ENCODE measurements around the gene AADAC. TPM values are rescaled to one million over a fixed set of nuclear protein-coding genes. Genes with fewer than 3 reads are reported as not detected.
"Not testable (repeated sequence)": the region's sequence is repeated elsewhere in the genome, so short reads cannot be mapped to it uniquely, and the experiment has no call there.

AADAC gene
- total RNA-seq, 1 donor from 2014 or later = not detected

DNA sequence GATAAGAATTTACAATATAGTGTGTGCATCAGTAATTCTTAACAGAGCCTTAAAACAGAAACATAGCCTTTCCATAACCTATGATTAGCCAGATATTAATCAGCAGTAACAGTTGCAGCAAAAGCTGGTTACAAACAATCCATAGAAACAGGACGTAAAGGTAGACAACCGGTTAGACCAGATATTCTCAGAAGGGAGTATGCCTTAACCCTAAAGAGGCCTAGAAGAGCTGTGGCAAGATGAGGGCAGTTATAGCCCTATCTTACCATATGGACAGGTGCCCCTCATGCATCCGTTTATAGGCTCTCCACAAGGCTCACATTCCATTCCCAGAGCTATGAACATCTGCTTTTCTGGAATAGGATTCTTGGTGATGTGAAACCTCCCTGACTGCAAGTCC, 5.0 kb upstream of the AADAC start:
- intact Hi-C loops (cut with micrococcal nuclease); H3K36me3 Mint-ChIP-seq (ENCODE audit: low read depth); H3K4me3 Mint-ChIP-seq (ENCODE audit: low read depth); H3K4me1 Mint-ChIP-seq (ENCODE audit: low read depth); H3K9me3 Mint-ChIP-seq; H3K27me3 Mint-ChIP-seq (ENCODE audit: low read depth); DNase-seq (ENCODE audit: low spot score); H3K27ac Mint-ChIP-seq: not testable (repeated sequence)

DNA sequence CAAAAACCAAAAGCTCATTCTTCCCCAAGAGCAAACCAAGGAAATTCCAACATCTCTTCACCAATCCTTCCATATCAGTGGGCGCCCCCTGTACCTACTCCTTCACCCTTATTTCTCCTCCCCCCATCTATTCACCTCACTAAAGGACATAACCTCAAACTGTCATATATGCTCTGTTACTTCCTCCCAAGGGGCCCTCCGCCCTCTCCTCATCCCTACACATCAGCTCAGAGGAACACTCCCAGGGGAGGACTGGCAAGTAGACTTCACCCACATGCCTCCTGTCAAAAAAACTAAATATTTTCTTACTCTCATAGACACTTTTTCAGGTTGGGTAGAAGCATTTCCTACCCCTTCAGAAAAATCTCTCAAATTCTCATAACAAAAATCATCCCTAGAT, 2.4 kb upstream of the AADAC start:
- no peaks in the 10 kb centered on the region for H3K4me1 Mint-ChIP-seq (ENCODE audit: low read depth)
- intact Hi-C loops (cut with micrococcal nuclease) = no loop called here
- H3K36me3 Mint-ChIP-seq (ENCODE audit: low read depth) = no peaks in the 10 kb centered on the region
- no peak overlapping the region for H3K27ac Mint-ChIP-seq
- H3K27me3 Mint-ChIP-seq (ENCODE audit: low read depth) = peaks cover 8% of the 10 kb centered on the region
- H3K4me3 Mint-ChIP-seq (ENCODE audit: low read depth) = no peak overlapping the region
- no peak for DNase-seq (ENCODE audit: low spot score)
- peaks cover 6% of the 10 kb centered on the region for H3K9me3 Mint-ChIP-seq

DNA sequence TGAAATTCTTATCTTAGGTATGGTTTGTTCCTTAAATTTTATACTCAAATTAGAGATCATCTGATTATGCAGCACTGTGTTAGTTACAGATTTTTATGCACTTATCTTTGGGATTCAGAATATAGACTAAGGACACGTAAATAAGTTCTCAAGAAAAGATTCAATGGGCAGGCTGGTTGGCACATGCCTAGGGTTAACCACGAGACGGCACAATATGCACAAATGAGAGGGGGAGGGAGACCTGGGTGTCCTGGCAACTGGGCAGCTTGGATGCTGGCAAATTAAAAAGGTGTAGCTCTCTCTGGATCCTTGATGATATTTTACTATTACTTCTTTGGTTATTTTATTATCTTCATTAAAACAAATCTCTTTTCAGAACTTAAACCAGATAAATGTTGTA, 672 bp downstream of the AADAC start:
- Mint-ChIP-seq H3K9me3 (no peaks in the 10 kb centered on the region), H3K4me1 (ENCODE audit: low read depth) (no peaks in the 10 kb centered on the region), H3K27ac (no peak overlapping the region), H3K4me3 (ENCODE audit: low read depth) (no peak overlapping the region), H3K36me3 (ENCODE audit: low read depth) (no peaks in the 10 kb centered on the region), H3K27me3 (ENCODE audit: low read depth) (peaks cover 16% of the 10 kb centered on the region)
- intact Hi-C loops (cut with micrococcal nuclease) = no loop called here
- no peak for DNase-seq (ENCODE audit: low spot score)

DNA sequence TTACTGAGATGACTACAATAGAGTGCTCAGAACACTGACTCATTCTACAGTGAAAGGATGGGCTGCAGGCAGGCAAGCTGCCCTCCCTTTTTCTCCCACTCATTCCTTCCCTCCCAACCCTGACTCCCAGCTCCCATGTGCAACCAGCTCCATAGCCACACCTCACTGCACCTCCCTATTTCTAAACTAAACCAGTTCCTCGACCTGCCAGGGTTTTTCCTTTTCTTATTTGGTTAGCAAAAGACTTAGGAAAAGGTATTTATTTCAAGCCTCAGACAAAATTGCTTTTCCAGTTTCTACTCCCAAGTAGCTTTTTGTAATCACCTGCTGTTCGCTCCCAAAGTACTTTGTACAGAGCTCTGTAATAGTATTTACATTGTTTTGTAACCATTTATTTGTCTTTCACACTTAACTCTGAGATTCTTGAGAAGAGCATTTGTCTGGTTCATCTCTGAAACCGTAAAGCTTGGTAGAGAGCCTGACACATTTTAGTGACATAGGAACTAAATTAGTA, 2.2 kb downstream of the AADAC start:
- Mint-ChIP-seq H3K36me3 (ENCODE audit: low read depth) (no peaks in the 10 kb centered on the region), H3K9me3 (no peaks in the 10 kb centered on the region), H3K4me1 (ENCODE audit: low read depth) (no peaks in the 10 kb centered on the region), H3K27me3 (ENCODE audit: low read depth) (peaks cover 16% of the 10 kb centered on the region), H3K4me3 (ENCODE audit: low read depth) (no peak overlapping the region), H3K27ac (no peak overlapping the region)
- no peak for DNase-seq (ENCODE audit: low spot score)
- intact Hi-C loops (cut with micrococcal nuclease) = no loop called here

DNA sequence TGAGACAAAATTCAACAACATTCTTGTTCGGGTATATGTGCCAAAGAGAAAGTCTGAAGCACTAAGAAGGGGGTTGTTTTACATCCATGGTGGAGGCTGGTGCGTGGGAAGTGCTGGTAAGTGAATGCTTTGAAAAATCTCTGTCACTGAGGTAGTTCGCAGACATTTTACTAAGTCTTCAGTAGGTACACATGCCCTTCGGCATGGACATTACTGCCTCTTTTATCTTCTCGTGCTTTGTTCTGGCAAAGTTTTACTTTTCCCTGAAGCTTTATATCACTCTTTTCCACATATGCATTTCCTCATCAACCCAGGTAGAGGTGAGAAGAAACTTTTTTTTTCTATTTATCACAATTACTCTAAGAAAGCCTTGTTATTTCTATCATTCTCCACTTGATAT, 3.6 kb downstream of the AADAC start:
- intact Hi-C loops (cut with micrococcal nuclease) = no loop called here
- no peak for DNase-seq (ENCODE audit: low spot score)
- no peak overlapping the region for H3K27ac Mint-ChIP-seq
- H3K9me3 Mint-ChIP-seq = no peaks in the 10 kb centered on the region
- no peaks in the 10 kb centered on the region for H3K36me3 Mint-ChIP-seq (ENCODE audit: low read depth)
- H3K4me1 Mint-ChIP-seq (ENCODE audit: low read depth) = no peaks in the 10 kb centered on the region
- H3K27me3 Mint-ChIP-seq (ENCODE audit: low read depth) = peaks cover 16% of the 10 kb centered on the region
- H3K4me3 Mint-ChIP-seq (ENCODE audit: low read depth) = no peak overlapping the region

DNA sequence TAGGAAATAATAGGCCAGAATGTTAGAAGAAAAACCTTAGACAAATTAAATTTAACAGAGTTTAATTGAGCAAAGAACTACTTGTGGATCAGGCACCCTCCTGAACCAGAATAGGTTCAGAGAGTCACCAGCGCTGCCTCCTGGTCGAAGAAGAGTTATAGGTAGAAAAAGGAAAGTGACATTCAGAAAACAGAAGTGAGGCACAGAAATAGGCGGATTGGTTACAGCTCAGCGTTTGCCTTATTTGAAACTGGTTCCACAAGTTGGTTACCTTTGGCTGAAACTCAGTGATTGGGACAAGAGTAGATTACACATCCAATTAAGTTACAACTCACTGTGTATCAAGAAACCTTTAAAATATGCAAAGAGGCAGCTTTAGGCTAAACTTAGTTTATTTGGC, 4.4 kb downstream of the AADAC start:
- DNase-seq (ENCODE audit: low spot score) = no peak
- Mint-ChIP-seq H3K9me3 (no peaks in the 10 kb centered on the region), H3K27ac (no peak overlapping the region), H3K4me1 (ENCODE audit: low read depth) (no peaks in the 10 kb centered on the region), H3K27me3 (ENCODE audit: low read depth) (peaks cover 16% of the 10 kb centered on the region), H3K4me3 (ENCODE audit: low read depth) (no peak overlapping the region), H3K36me3 (ENCODE audit: low read depth) (no peaks in the 10 kb centered on the region)
- intact Hi-C loops (cut with micrococcal nuclease) = no loop called here

DNA sequence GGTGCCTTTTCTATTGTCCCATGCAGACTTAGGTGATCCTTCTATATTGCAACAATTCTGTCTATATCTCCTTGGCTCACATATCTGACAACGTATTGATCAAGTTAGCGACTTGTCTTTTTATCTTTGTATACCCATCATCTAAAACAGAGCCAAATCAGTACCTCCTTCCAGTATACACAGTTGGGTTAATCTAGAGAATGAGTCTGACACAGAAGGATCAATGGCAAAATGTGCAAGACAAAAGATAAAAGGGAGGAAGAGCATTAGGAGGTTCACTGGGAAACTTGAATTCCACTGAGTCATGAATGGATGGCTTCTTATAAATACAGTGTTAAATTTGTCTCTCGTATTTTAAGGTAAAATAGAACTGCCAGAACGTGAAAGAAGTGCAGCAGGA, 6.0 kb downstream of the AADAC start:
- Mint-ChIP-seq H3K27me3 (ENCODE audit: low read depth) (peaks cover 22% of the 10 kb centered on the region), H3K27ac (no peak overlapping the region), H3K4me3 (ENCODE audit: low read depth) (no peak overlapping the region), H3K9me3 (no peaks in the 10 kb centered on the region), H3K36me3 (ENCODE audit: low read depth) (no peaks in the 10 kb centered on the region), H3K4me1 (ENCODE audit: low read depth) (no peaks in the 10 kb centered on the region)
- intact Hi-C loops (cut with micrococcal nuclease) = no loop called here
- DNase-seq (ENCODE audit: low spot score) = no peak

DNA sequence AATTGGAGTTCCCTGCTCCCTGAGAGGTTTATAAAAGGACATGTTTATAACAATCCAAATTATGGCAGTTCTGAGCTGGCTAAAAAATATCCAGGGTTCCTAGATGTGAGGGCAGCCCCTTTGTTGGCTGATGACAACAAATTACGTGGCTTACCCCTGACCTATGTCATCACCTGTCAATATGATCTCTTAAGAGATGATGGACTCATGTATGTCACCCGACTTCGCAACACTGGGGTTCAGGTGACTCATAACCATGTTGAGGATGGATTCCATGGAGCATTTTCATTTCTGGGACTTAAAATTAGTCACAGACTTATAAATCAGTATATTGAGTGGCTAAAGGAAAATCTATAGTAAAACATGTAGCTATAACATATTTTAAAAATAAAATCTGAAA, 13.9 kb downstream of the AADAC start:
- Mint-ChIP-seq H3K9me3 (no peaks in the 10 kb centered on the region), H3K36me3 (ENCODE audit: low read depth) (no peaks in the 10 kb centered on the region), H3K4me1 (ENCODE audit: low read depth) (no peaks in the 10 kb centered on the region), H3K27me3 (ENCODE audit: low read depth) (peaks cover 36% of the 10 kb centered on the region), H3K27ac (no peak overlapping the region), H3K4me3 (ENCODE audit: low read depth) (no peak overlapping the region)
- DNase-seq (ENCODE audit: low spot score) = no peak
- intact Hi-C loops (cut with micrococcal nuclease) = no loop called here

DNA sequence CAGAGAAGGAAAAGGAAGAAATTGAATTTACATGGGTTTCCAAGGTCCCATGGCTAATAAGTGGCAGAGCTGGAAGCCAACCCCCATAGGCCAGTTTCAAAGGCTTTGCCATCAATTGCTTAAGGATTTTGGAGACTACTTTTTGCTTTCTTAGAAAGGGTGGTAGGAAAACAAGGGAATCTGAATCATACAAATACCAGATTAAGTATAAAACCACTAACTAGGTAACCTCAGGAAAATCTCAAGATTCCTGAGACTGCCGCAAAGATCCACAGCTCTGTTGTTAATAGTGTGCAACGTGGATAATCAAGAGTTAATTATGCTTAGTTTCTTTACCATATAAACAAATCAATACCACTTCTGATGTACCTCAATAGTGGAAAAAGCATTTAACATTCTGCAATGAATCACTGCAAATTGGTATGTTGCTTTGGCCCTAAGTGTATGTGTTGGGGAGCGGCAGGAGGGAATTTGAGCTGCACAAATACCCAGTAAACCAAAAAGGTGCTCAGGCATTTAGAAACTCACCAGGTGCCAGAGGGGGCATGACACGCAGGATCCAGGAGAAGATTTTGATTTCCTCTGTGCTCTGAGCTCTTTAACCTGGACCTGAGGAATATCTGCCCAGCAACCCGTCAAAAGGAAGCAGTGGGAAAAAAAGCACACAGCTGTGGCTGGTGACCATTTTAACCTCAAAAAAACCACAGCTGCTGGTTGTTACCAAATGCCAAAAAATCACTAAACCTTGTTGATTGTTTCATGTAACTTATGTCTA, 22.0 kb downstream of the AADAC start:
- H3K4me3 Mint-ChIP-seq (ENCODE audit: low read depth) = no peak overlapping the region
- H3K36me3 Mint-ChIP-seq (ENCODE audit: low read depth) = no peaks in the 10 kb centered on the region
- H3K27me3 Mint-ChIP-seq (ENCODE audit: low read depth) = peaks cover 48% of the 10 kb centered on the region
- peaks cover 2% of the 10 kb centered on the region for H3K4me1 Mint-ChIP-seq (ENCODE audit: low read depth)
- no peaks in the 10 kb centered on the region for H3K9me3 Mint-ChIP-seq
- intact Hi-C loops (cut with micrococcal nuclease) = loop anchor here (5.0 kb wide), 2 partner anchors 369 to 669 kb away; no protein-coding TSS in a partner anchor
- H3K27ac Mint-ChIP-seq = no peak overlapping the region
- DNase-seq (ENCODE audit: low spot score) = no peak

DNA sequence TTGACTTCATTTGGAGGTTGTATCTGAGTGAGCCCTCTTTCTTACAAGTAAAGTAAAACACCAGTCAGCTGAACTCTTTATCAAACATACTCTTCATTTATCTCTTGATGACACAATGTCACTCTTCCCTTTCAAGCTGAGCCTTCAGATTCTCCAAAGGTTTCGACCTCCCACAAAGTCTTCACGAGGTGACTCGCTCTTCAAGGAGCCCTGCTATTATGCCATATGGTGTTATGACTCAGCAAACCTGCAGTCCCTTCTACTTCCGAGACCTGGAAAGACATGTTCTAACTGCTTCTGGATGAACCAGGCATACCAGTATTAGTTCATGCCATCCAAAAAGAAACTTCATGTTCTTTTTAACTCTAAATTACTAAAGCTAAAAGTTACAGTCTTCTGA, 23.1 kb downstream of the AADAC start:
- peaks cover 2% of the 10 kb centered on the region for H3K4me1 Mint-ChIP-seq (ENCODE audit: low read depth)
- peaks cover 46% of the 10 kb centered on the region for H3K27me3 Mint-ChIP-seq (ENCODE audit: low read depth)
- no peak for DNase-seq (ENCODE audit: low spot score)
- intact Hi-C loops (cut with micrococcal nuclease) = loop anchor here (5.0 kb wide), 2 partner anchors 370 to 670 kb away; no protein-coding TSS in a partner anchor
- no peak overlapping the region for H3K27ac Mint-ChIP-seq
- H3K4me3 Mint-ChIP-seq (ENCODE audit: low read depth) = no peak overlapping the region
- no peaks in the 10 kb centered on the region for H3K9me3 Mint-ChIP-seq
- no peaks in the 10 kb centered on the region for H3K36me3 Mint-ChIP-seq (ENCODE audit: low read depth)

DNA sequence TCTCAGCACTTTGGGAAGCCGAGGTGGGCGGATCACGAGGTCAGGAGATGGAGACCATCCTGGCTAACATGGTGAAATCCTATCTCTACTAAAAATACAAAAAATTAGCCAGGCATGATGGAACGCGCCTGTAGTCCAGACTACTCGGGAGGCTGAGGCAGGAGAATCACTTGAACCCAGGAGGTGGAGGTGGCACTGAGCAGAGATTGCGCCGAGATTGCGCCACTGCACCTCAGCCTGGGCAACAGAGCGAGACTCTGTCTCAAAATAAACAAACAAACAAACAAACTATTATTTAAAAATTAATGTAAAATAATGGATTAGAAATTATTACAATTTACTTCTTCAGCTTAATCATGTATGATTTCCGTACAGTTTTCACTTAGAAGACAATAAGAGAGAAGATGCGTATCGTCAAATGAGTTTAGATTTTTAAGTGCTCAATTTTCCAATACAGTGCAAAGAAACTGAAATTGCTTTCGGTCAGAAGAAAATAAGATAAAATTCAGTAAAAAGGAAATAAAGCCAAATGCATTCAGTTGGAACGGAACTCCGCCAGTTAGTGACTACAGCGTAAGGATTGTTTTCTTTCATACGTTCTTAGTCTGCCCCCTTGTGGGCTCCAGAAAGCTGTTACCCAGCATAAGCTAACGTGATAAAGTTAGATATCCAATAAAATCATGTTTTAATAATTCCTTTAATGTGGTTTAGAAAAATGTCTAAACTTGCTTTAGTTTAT, 24.8 kb downstream of the AADAC start:
- no peak overlapping the region for H3K27ac Mint-ChIP-seq
- no peak for DNase-seq (ENCODE audit: low spot score)
- peaks cover 39% of the 10 kb centered on the region for H3K27me3 Mint-ChIP-seq (ENCODE audit: low read depth)
- intact Hi-C loops (cut with micrococcal nuclease) = loop anchor here (1.0 to 5.0 kb wide), 5 partner anchors 80 to 671 kb away; no protein-coding TSS in a partner anchor
- peaks cover 2% of the 10 kb centered on the region for H3K4me1 Mint-ChIP-seq (ENCODE audit: low read depth)
- H3K9me3 Mint-ChIP-seq = no peaks in the 10 kb centered on the region
- no peaks in the 10 kb centered on the region for H3K36me3 Mint-ChIP-seq (ENCODE audit: low read depth)
- no peak overlapping the region for H3K4me3 Mint-ChIP-seq (ENCODE audit: low read depth)

DNA sequence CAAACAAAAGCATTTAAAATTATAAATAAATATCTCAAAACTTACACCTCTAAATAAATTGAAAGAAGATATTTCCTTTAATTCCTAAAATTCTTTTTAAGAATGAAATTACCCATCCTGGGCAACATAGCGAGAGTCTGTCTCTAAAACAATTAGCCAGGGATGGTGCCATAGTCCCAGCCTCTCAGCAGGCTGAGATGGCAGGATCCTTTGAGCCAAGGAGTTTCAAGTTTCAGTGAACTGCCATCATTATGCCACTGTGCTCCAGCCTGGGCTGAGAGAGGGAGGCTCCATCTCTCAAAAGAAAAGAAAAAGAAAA, 25.4 kb downstream of the AADAC start:
- no peak for DNase-seq (ENCODE audit: low spot score)
- peaks cover 40% of the 10 kb centered on the region for H3K27me3 Mint-ChIP-seq (ENCODE audit: low read depth)
- H3K9me3 Mint-ChIP-seq = no peaks in the 10 kb centered on the region
- H3K4me3 Mint-ChIP-seq (ENCODE audit: low read depth) = no peak overlapping the region
- no peak overlapping the region for H3K27ac Mint-ChIP-seq
- intact Hi-C loops (cut with micrococcal nuclease) = loop anchor here (1.0 to 5.0 kb wide), 5 partner anchors 79 to 672 kb away; no protein-coding TSS in a partner anchor
- no peaks in the 10 kb centered on the region for H3K36me3 Mint-ChIP-seq (ENCODE audit: low read depth)
- H3K4me1 Mint-ChIP-seq (ENCODE audit: low read depth) = peaks cover 2% of the 10 kb centered on the region

DNA sequence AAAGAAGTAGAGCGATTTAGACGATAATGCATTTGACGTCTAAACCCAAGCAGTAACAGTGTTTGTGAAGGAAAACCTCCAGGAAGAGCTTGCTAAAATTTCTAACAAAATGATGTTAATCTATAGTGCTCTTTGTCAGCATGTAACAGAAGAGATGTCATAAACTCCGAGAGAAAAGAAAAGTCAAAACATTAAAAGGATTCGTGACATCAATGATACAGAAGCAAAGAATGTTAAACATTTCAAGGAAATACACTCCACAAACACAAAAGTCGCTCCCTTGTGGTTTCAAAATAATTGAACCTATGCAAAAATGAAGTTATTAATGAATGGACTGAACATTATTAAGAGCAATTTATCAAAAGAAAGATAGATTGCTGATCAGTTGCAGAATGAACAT, 27.9 kb downstream of the AADAC start:
- no peak overlapping the region for H3K4me3 Mint-ChIP-seq (ENCODE audit: low read depth)
- no peak for DNase-seq (ENCODE audit: low spot score)
- no peaks in the 10 kb centered on the region for H3K9me3 Mint-ChIP-seq
- no peaks in the 10 kb centered on the region for H3K36me3 Mint-ChIP-seq (ENCODE audit: low read depth)
- H3K27ac Mint-ChIP-seq = no peak overlapping the region
- intact Hi-C loops (cut with micrococcal nuclease) = no loop called here
- peaks cover 32% of the 10 kb centered on the region for H3K27me3 Mint-ChIP-seq (ENCODE audit: low read depth)
- peaks cover 2% of the 10 kb centered on the region for H3K4me1 Mint-ChIP-seq (ENCODE audit: low read depth)
